ENCODE results near the gene CATSPER3.

CATSPER3 gene

GRCh38 chr5:135028791-135029476 lies 61.2 kb downstream of the CATSPER3 start:
- Histone ChIP-seq H3K4me1 (ENCODE audit: low read length) (no peaks in the 10 kb centered on the region), H3K36me3 (replicated peaks; ENCODE audit: insufficient read depth, low read length) (no peaks in the 10 kb centered on the region), H3K4me2 (ENCODE audit: low read depth, low read length) (no peak overlapping the region), H2AFZ (ENCODE audit: low read length) (no peak overlapping the region), H3F3A (ENCODE audit: insufficient read depth, low read length) (0 out of 2 replicates have a peak, but pooled peaks cover 4% of the 10 kb centered on the region), H3K79me2 (ENCODE audit: low read length) (peaks cover 58% of the 10 kb centered on the region), H3K9me2 (replicated peaks; ENCODE audit: insufficient read depth, low read length) (no peaks in the 10 kb centered on the region), H3K27ac (ENCODE audit: low read length) (no peak overlapping the region), H3K27me3 (replicated peaks; ENCODE audit: insufficient read depth, low read length) (no peaks in the 10 kb centered on the region), H3K4me3 (ENCODE audit: low read length) (no peak overlapping the region), H3K9ac (ENCODE audit: low read length) (no peak overlapping the region), H4K20me1 (ENCODE audit: insufficient read depth, low read length) (no peaks in the 10 kb centered on the region), H3K9me3 (replicated peaks; ENCODE audit: insufficient read depth, low read length) (no peaks in the 10 kb centered on the region)
- no peak for TF ChIP-seq EZH2phosphoT487 (IDR thresholded peaks at IDR 0.05; ENCODE audit: low read length)
- TF ChIP-seq EZH2 (optimal IDR thresholded peaks at IDR 0.05; ENCODE audit: low read depth, low read length), result no peak
- no peak for TF ChIP-seq CTCF (IDR thresholded peaks at IDR 0.05; ENCODE audit: low read length)
- DNase-seq, result no peak

GRCh38 chr5:135029477-135030122 lies 61.9 kb downstream of the CATSPER3 start:
- no peaks in the 10 kb centered on the region for H3K9me3 ChIP-seq (replicated peaks; ENCODE audit: insufficient read depth, low read length)
- H3K27ac ChIP-seq (ENCODE audit: low read length), result no peak overlapping the region
- H3K79me2 ChIP-seq (ENCODE audit: low read length), result peaks cover 58% of the 10 kb centered on the region
- H3K9ac ChIP-seq (ENCODE audit: low read length), result no peak overlapping the region
- H2AFZ ChIP-seq (ENCODE audit: low read length), result no peak overlapping the region
- H4K20me1 ChIP-seq (ENCODE audit: insufficient read depth, low read length), result no peaks in the 10 kb centered on the region
- H3K36me3 ChIP-seq (replicated peaks; ENCODE audit: insufficient read depth, low read length), result no peaks in the 10 kb centered on the region
- TF ChIP-seq CTCF (IDR thresholded peaks at IDR 0.05; ENCODE audit: low read length) (no peak), EZH2 (optimal IDR thresholded peaks at IDR 0.05; ENCODE audit: low read depth, low read length) (no peak), EZH2phosphoT487 (IDR thresholded peaks at IDR 0.05; ENCODE audit: low read length) (no peak)
- H3K9me2 ChIP-seq (replicated peaks; ENCODE audit: insufficient read depth, low read length), result no peaks in the 10 kb centered on the region
- no peak overlapping the region for H3K4me2 ChIP-seq (ENCODE audit: low read depth, low read length)
- H3K4me3 ChIP-seq (ENCODE audit: low read length), result no peak overlapping the region
- no peaks in the 10 kb centered on the region for H3K27me3 ChIP-seq (replicated peaks; ENCODE audit: insufficient read depth, low read length)
- H3F3A ChIP-seq (ENCODE audit: insufficient read depth, low read length), result peaks cover 7% of the 10 kb centered on the region; the same call in 1 of the 2 replicates
- no peaks in the 10 kb centered on the region for H3K4me1 ChIP-seq (ENCODE audit: low read length)
- DNase-seq, result no peak

- H3K4me2 ChIP-seq (ENCODE audit: low read depth, low read length), result peak overlapping the region; percentile 71
- no peaks in the 10 kb centered on the region for H3K27me3 ChIP-seq (replicated peaks; ENCODE audit: insufficient read depth, low read length)
- peaks cover 9% of the 10 kb centered on the region; the same call in 1 of the 2 replicates for H3F3A ChIP-seq (ENCODE audit: insufficient read depth, low read length)
- H4K20me1 ChIP-seq (ENCODE audit: insufficient read depth, low read length), result no peaks in the 10 kb centered on the region
- no peaks in the 10 kb centered on the region for H3K36me3 ChIP-seq (replicated peaks; ENCODE audit: insufficient read depth, low read length)
- H3K4me1 ChIP-seq (ENCODE audit: low read length), result no peaks in the 10 kb centered on the region
- H3K9ac ChIP-seq (ENCODE audit: low read length), result peak overlapping the region; percentile 89; the same call in 1 of the 2 replicates
- DNase-seq, result peak; percentile 25
- no peak for TF ChIP-seq CTCF (IDR thresholded peaks at IDR 0.05; ENCODE audit: low read length)
- TF ChIP-seq EZH2phosphoT487 (IDR thresholded peaks at IDR 0.05; ENCODE audit: low read length), result no peak
- no peak for TF ChIP-seq EZH2 (optimal IDR thresholded peaks at IDR 0.05; ENCODE audit: low read depth, low read length)
- no peak overlapping the region for H2AFZ ChIP-seq (ENCODE audit: low read length)
- no peaks in the 10 kb centered on the region for H3K9me3 ChIP-seq (replicated peaks; ENCODE audit: insufficient read depth, low read length)
- no peak overlapping the region; the same call in 1 of the 2 replicates for H3K27ac ChIP-seq (ENCODE audit: low read length)
- peak overlapping the region; percentile 92 for H3K4me3 ChIP-seq (ENCODE audit: low read length)
- peaks cover 58% of the 10 kb centered on the region for H3K79me2 ChIP-seq (ENCODE audit: low read length)
- H3K9me2 ChIP-seq (replicated peaks; ENCODE audit: insufficient read depth, low read length), result no peaks in the 10 kb centered on the region
Observed at GRCh38 chr5:135030123-135030955, 62.6 kb downstream of the CATSPER3 start.

Measured in MM.1S (cell line).